WTC11 (cell line): ENCODE results near the gene CCER1. TPM values are rescaled to one million over a fixed set of nuclear protein-coding genes. Genes with fewer than 3 reads are reported as not detected.

Experiments
- ATAC-seq: fragments of 200-7000 bp; cut with Tn5 transposase; 2 replicates; pipeline ENCODE4 v1.10.0; 2021; ENCODE audit warnings: mild to moderate bottlenecking, moderate library complexity
- CTCF ChIA-PET: fragments of 300-600 bp; sonication (Branson Sonifier 250); formaldehyde crosslinking; loops from one replicate; lab custom pipeline; 2021; ENCODE audit warnings: antibody characterized with exemption; lab: Charles Lee
- POLR2A ChIA-PET: fragments of 350-600 bp; sonication (Branson Sonifier 250); formaldehyde crosslinking; loops from one replicate; lab custom pipeline; 2021; ENCODE audit warnings: antibody characterized with exemption; lab: Charles Lee
- DNase-seq: peaks from one replicate; pipeline ENCODE4 v3.0.0; 2021; ENCODE audit warnings: low spot score
- H3K27ac Mint-ChIP-seq: 2 replicates; pipeline ENCODE4 v1.8.0; 2021; ENCODE audit warnings: mixed read lengths
- H3K27me3 Mint-ChIP-seq: 2 replicates; pipeline ENCODE4 v1.8.0; 2021; ENCODE audit warnings: low read depth, mild to moderate bottlenecking, moderate library complexity, mixed read lengths
- H3K36me3 Mint-ChIP-seq: 2 replicates; pipeline ENCODE4 v1.8.0; 2021; ENCODE audit warnings: mixed read lengths
- H3K4me1 Mint-ChIP-seq: 2 replicates; pipeline ENCODE4 v1.8.0; 2022; ENCODE audit warnings: mixed read lengths
- H3K4me3 Mint-ChIP-seq: 2 replicates; pipeline ENCODE4 v1.8.0; 2021; ENCODE audit warnings: mild to moderate bottlenecking, moderate library complexity, mixed read lengths
- H3K9me3 Mint-ChIP-seq: 2 replicates; pipeline ENCODE4 v1.8.0; 2021; ENCODE audit warnings: mixed read lengths
- ETV6 ChIP-seq: sonication (generic); formaldehyde crosslinking; IDR thresholded peaks from 2 replicates; pipeline ENCODE4 v1.8.1; 2022; ENCODE audit warnings: mild to moderate bottlenecking, missing genetic modification reagents
- GRHL2 ChIP-seq: fragments of 250-450 bp; sonication (Bioruptor Pico); IDR thresholded peaks from 2 replicates; pipeline ENCODE4 v1.8.0; 2022; ENCODE audit warnings: mild to moderate bottlenecking, moderate library complexity; ENCODE audit not compliant: insufficient replicate concordance, severe bottlenecking
- KAT7 ChIP-seq: sonication (generic); formaldehyde crosslinking; IDR thresholded peaks from 2 replicates; pipeline ENCODE4 v1.8.1; 2023; ENCODE audit warnings: missing genetic modification reagents, mild to moderate bottlenecking, borderline replicate concordance
- NR1H2 ChIP-seq: sonication (generic); formaldehyde crosslinking; IDR thresholded peaks from 2 replicates; pipeline ENCODE4 v1.9.0; 2021; ENCODE audit warnings: mild to moderate bottlenecking, moderate library complexity, missing genetic modification reagents
- NR2C2 ChIP-seq: sonication (generic); formaldehyde crosslinking; IDR thresholded peaks from 2 replicates; pipeline ENCODE4 v1.8.0; 2022; ENCODE audit warnings: mild to moderate bottlenecking, missing genetic modification reagents
- SMAD3 ChIP-seq: sonication (generic); formaldehyde crosslinking; IDR thresholded peaks from 2 replicates; pipeline ENCODE4 v1.8.0; 2022; ENCODE audit warnings: missing genetic modification reagents, mild to moderate bottlenecking, borderline replicate concordance
- SP1 ChIP-seq: sonication (generic); formaldehyde crosslinking; conservative IDR thresholded peaks from 2 replicates; pipeline ENCODE4 v1.8.1; 2022; ENCODE audit warnings: missing genetic modification reagents
- ZNF232 ChIP-seq: sonication (generic); formaldehyde crosslinking; IDR thresholded peaks from 2 replicates; pipeline ENCODE4 v1.8.0; 2022; ENCODE audit warnings: mild to moderate bottlenecking, missing genetic modification reagents
- ZNF423 ChIP-seq: fragments of 250-450 bp; sonication (Bioruptor Pico); IDR thresholded peaks from 2 replicates; pipeline ENCODE4 v2.1.2; 2022; ENCODE audit warnings: mild to moderate bottlenecking, moderate library complexity
- ZNF671 ChIP-seq: fragments of 250-450 bp; sonication (Bioruptor Pico); IDR thresholded peaks from 2 replicates; pipeline ENCODE4 v1.8.0; 2021; ENCODE audit warnings: mild to moderate bottlenecking
- total RNA-seq: library from RNA; stranded (reverse); gene quantifications from 3 replicates; pipeline ENCODE4 v1.2.3, GENCODE V29; 2021
- TF ChIP-seq, protein P1 (sequence below): sonication (generic); formaldehyde crosslinking; IDR thresholded peaks from 2 replicates; pipeline ENCODE4 v1.8.1; 2023; ENCODE audit warnings: mild to moderate bottlenecking, missing genetic modification reagents
- TF ChIP-seq, protein P2 (sequence below): sonication (generic); formaldehyde crosslinking; conservative IDR thresholded peaks from 2 replicates; pipeline ENCODE4 v1.8.1; 2023; ENCODE audit warnings: mild to moderate bottlenecking, low read depth, missing genetic modification reagents, moderate library complexity
- TF ChIP-seq, protein P3 (sequence below): fragments of 250-450 bp; sonication (Bioruptor Pico); IDR thresholded peaks from 2 replicates; pipeline ENCODE4 v1.8.0; 2021; ENCODE audit warnings: mild to moderate bottlenecking
- TF ChIP-seq, protein P4 (sequence below): sonication (generic); formaldehyde crosslinking; IDR thresholded peaks from 2 replicates; pipeline ENCODE4 v1.8.1; 2022; ENCODE audit warnings: mild to moderate bottlenecking, missing genetic modification reagents, moderate library complexity, borderline replicate concordance
- TF ChIP-seq, protein P5 (sequence below): sonication (generic); formaldehyde crosslinking; IDR thresholded peaks from 2 replicates; pipeline ENCODE4 v1.8.0; 2022; ENCODE audit warnings: mild to moderate bottlenecking, missing genetic modification reagents
- TF ChIP-seq, protein P6 (sequence below): sonication (generic); formaldehyde crosslinking; IDR thresholded peaks from 2 replicates; pipeline ENCODE4 v1.8.0; 2022; ENCODE audit warnings: mild to moderate bottlenecking, missing genetic modification reagents
- TF ChIP-seq, protein P7 (sequence below): sonication (generic); formaldehyde crosslinking; IDR thresholded peaks from 2 replicates; pipeline ENCODE4 v1.8.1; 2022; ENCODE audit warnings: mild to moderate bottlenecking, moderate library complexity, missing genetic modification reagents
- TF ChIP-seq, protein P8 (sequence below): fragments of 250-450 bp; sonication (Bioruptor Pico); IDR thresholded peaks from 2 replicates; pipeline ENCODE4 v1.9.0; 2021; ENCODE audit warnings: moderate library complexity, mild to moderate bottlenecking, inconsistent platforms, borderline replicate concordance

CCER1 gene
- total RNA-seq, 1 experiment from 2014 or later, result not detected

DNA sequence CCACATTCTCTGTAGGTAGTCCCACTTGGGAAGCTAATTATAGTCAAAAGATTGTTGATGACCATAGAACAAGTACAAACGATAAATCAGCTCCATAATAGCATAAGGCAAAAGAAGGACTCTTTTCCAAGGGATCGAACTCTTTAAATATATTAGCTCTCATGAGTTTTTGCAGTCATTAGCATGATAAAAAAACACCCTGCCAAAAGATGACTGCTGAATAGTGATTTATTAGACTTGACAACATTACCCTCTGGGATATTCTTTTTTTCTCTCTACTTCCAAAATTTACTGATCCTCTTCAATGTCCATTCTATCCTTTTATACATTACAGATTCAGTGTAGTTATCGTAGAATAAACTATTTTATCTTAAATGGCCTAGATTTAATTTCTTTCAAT, 35.6 kb upstream of the CCER1 start:
- Mint-ChIP-seq H3K4me1 (peaks cover 5% of the 10 kb centered on the region), H3K27me3 (peaks cover 76% of the 10 kb centered on the region), H3K9me3 (peaks cover 28% of the 10 kb centered on the region), H3K27ac (no peak overlapping the region)
- CTCF ChIA-PET, result interaction anchor here (0.9 kb wide), 1 partner anchor 118 kb away, joined by 3 read pairs; no protein-coding TSS in a partner anchor
- TF ChIP-seq ZNF232 (CRISPR knock-in tag), result no peak
- TF ChIP-seq, protein P1, sequence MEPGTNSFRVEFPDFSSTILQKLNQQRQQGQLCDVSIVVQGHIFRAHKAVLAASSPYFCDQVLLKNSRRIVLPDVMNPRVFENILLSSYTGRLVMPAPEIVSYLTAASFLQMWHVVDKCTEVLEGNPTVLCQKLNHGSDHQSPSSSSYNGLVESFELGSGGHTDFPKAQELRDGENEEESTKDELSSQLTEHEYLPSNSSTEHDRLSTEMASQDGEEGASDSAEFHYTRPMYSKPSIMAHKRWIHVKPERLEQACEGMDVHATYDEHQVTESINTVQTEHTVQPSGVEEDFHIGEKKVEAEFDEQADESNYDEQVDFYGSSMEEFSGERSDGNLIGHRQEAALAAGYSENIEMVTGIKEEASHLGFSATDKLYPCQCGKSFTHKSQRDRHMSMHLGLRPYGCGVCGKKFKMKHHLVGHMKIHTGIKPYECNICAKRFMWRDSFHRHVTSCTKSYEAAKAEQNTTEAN (CRISPR knock-in tag), result no peak
- TF ChIP-seq, protein P2, sequence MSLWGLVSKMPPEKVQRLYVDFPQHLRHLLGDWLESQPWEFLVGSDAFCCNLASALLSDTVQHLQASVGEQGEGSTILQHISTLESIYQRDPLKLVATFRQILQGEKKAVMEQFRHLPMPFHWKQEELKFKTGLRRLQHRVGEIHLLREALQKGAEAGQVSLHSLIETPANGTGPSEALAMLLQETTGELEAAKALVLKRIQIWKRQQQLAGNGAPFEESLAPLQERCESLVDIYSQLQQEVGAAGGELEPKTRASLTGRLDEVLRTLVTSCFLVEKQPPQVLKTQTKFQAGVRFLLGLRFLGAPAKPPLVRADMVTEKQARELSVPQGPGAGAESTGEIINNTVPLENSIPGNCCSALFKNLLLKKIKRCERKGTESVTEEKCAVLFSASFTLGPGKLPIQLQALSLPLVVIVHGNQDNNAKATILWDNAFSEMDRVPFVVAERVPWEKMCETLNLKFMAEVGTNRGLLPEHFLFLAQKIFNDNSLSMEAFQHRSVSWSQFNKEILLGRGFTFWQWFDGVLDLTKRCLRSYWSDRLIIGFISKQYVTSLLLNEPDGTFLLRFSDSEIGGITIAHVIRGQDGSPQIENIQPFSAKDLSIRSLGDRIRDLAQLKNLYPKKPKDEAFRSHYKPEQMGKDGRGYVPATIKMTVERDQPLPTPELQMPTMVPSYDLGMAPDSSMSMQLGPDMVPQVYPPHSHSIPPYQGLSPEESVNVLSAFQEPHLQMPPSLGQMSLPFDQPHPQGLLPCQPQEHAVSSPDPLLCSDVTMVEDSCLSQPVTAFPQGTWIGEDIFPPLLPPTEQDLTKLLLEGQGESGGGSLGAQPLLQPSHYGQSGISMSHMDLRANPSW (CRISPR knock-in tag), result no peak
- no peak for TF ChIP-seq KAT7 (CRISPR knock-in tag)
- TF ChIP-seq GRHL2, result no peak
- no peak for TF ChIP-seq SP1
- TF ChIP-seq, protein P3, sequence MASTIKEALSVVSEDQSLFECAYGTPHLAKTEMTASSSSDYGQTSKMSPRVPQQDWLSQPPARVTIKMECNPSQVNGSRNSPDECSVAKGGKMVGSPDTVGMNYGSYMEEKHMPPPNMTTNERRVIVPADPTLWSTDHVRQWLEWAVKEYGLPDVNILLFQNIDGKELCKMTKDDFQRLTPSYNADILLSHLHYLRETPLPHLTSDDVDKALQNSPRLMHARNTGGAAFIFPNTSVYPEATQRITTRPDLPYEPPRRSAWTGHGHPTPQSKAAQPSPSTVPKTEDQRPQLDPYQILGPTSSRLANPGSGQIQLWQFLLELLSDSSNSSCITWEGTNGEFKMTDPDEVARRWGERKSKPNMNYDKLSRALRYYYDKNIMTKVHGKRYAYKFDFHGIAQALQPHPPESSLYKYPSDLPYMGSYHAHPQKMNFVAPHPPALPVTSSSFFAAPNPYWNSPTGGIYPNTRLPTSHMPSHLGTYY (CRISPR knock-in tag), result no peak
- TF ChIP-seq, all 79 proteins: peak for 0
- Mint-ChIP-seq H3K36me3 (peaks cover 18% of the 10 kb centered on the region), H3K4me3 (no peak overlapping the region)
- no peak for DNase-seq
- ATAC-seq, result no peak
- POLR2A ChIA-PET, result no interaction called here

DNA sequence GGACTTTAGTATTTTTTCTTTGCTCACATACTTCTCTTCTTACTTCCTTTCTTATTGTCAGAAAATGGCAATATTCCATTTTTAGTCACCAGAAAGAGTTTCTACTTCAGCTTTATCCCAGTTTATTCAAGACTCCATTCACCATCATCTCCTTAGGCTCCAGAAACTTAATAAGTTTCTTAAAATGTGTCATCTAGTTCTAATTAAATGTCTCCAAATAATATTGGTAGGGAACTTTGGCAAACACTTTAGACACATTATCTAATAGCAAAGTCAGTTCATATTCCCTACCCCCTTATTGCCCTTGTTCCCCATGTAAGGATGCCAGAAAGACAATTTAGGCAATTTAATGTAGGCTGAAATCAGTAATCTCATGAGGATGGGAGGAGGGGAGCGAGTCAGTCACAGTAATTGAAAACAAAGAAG, 34.7 kb upstream of the CCER1 start:
- ChIA-PET POLR2A (no interaction called here), CTCF (no interaction called here)
- peaks cover 85% of the 10 kb centered on the region for H3K27me3 Mint-ChIP-seq
- ATAC-seq (no peak), DNase-seq (no peak)
- no peak overlapping the region for H3K4me3 Mint-ChIP-seq
- no peak overlapping the region for H3K27ac Mint-ChIP-seq
- peaks cover 28% of the 10 kb centered on the region for H3K9me3 Mint-ChIP-seq
- peaks cover 7% of the 10 kb centered on the region for H3K4me1 Mint-ChIP-seq
- TF ChIP-seq NR1H2 (CRISPR knock-in tag), result no peak
- H3K36me3 Mint-ChIP-seq, result peaks cover 18% of the 10 kb centered on the region

DNA sequence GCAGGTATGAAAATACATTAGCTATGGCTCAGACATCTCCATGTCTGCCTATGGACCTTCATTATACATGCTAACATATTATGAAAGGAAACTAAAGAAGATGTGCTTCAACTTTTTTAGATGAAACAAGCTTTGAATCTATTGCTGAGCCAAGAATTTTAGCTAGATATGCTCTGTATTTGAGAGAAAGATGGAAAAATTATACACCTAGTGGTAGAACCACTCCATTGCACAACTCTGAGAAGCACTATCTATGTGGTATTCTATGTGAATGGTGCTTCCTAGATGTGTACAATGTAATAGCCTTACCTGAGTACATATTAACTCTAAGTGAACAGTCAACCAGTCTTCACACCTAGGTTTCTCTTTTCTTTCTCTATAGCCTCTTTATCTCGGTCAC, 32.5 kb upstream of the CCER1 start:
- H3K4me1 Mint-ChIP-seq, result peaks cover 21% of the 10 kb centered on the region
- ChIA-PET POLR2A (no interaction called here), CTCF (interaction anchor here (0.7 kb wide), 1 partner anchor 16 kb away, joined by 3 read pairs; no protein-coding TSS in a partner anchor)
- no peak overlapping the region for H3K4me3 Mint-ChIP-seq
- DNase-seq (no peak), ATAC-seq (peak; percentile 52; the same call in 1 of the 2 replicates)
- H3K36me3 Mint-ChIP-seq, result peaks cover 18% of the 10 kb centered on the region
- no peak overlapping the region for H3K27ac Mint-ChIP-seq
- peaks cover 28% of the 10 kb centered on the region for H3K9me3 Mint-ChIP-seq
- peaks cover 96% of the 10 kb centered on the region for H3K27me3 Mint-ChIP-seq
- TF ChIP-seq, protein P4, sequence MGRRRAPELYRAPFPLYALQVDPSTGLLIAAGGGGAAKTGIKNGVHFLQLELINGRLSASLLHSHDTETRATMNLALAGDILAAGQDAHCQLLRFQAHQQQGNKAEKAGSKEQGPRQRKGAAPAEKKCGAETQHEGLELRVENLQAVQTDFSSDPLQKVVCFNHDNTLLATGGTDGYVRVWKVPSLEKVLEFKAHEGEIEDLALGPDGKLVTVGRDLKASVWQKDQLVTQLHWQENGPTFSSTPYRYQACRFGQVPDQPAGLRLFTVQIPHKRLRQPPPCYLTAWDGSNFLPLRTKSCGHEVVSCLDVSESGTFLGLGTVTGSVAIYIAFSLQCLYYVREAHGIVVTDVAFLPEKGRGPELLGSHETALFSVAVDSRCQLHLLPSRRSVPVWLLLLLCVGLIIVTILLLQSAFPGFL (CRISPR knock-in tag), result no peak
- TF ChIP-seq SP1 (no peak), ZNF232 (CRISPR knock-in tag) (no peak), ETV6 (no peak), ZNF671 (no peak), ZNF423 (CRISPR knock-in tag) (no peak), SMAD3 (CRISPR knock-in tag) (no peak), NR2C2 (CRISPR knock-in tag) (no peak)
- TF ChIP-seq, protein P2 (CRISPR knock-in tag), result no peak
- TF ChIP-seq, protein P5, sequence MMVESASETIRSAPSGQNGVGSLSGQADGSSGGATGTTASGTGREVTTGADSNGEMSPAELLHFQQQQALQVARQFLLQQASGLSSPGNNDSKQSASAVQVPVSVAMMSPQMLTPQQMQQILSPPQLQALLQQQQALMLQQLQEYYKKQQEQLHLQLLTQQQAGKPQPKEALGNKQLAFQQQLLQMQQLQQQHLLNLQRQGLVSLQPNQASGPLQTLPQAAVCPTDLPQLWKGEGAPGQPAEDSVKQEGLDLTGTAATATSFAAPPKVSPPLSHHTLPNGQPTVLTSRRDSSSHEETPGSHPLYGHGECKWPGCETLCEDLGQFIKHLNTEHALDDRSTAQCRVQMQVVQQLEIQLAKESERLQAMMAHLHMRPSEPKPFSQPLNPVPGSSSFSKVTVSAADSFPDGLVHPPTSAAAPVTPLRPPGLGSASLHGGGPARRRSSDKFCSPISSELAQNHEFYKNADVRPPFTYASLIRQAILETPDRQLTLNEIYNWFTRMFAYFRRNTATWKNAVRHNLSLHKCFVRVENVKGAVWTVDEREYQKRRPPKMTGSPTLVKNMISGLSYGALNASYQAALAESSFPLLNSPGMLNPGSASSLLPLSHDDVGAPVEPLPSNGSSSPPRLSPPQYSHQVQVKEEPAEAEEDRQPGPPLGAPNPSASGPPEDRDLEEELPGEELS (CRISPR knock-in tag), result no peak
- TF ChIP-seq, protein P6, sequence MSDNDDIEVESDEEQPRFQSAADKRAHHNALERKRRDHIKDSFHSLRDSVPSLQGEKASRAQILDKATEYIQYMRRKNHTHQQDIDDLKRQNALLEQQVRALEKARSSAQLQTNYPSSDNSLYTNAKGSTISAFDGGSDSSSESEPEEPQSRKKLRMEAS (CRISPR knock-in tag), result no peak
- TF ChIP-seq, protein P7, sequence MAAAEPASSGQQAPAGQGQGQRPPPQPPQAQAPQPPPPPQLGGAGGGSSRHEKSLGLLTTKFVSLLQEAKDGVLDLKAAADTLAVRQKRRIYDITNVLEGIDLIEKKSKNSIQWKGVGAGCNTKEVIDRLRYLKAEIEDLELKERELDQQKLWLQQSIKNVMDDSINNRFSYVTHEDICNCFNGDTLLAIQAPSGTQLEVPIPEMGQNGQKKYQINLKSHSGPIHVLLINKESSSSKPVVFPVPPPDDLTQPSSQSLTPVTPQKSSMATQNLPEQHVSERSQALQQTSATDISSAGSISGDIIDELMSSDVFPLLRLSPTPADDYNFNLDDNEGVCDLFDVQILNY (CRISPR knock-in tag), result no peak
- TF ChIP-seq, protein P8, sequence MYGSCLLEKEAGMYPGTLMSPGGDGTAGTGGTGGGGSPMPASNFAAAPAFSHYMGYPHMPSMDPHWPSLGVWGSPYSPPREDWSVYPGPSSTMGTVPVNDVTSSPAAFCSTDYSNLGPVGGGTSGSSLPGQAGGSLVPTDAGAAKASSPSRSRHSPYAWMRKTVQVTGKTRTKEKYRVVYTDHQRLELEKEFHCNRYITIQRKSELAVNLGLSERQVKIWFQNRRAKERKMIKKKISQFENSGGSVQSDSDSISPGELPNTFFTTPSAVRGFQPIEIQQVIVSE, result no peak
